ENCODE data around the gene RPS27L.

DNA sequence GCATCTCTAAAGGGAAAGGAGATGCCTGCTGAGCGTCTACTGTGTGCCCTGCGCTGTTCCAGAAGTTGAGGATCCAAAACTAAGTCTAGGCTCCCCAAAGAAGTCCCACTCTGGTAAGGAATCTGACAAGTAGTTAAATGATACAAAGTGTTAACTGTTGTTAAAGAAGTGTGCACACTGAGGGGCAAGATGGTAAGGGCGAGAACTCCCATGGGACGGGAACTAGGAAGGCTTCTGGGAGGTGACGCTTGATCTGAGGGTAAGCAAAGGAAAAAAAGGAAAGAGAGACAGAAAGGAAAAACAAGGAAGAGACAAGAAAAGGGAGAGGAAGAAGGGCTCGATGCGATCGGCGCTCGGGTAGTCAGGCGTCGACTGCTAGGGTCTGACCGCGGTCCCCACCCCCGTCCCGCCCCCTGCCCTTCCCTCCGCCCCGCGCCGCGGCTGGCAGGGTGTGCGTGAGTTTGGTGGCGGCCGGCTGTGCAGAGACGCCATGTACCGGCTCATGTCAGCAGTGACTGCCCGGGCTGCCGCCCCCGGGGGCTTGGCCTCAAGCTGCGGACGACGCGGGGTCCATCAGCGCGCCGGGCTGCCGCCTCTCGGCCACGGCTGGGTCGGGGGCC, 35.8 kb downstream of the RPS27L start, which contains the start of gene LACTB:
- TF ChIP-seq, protein P1, sequence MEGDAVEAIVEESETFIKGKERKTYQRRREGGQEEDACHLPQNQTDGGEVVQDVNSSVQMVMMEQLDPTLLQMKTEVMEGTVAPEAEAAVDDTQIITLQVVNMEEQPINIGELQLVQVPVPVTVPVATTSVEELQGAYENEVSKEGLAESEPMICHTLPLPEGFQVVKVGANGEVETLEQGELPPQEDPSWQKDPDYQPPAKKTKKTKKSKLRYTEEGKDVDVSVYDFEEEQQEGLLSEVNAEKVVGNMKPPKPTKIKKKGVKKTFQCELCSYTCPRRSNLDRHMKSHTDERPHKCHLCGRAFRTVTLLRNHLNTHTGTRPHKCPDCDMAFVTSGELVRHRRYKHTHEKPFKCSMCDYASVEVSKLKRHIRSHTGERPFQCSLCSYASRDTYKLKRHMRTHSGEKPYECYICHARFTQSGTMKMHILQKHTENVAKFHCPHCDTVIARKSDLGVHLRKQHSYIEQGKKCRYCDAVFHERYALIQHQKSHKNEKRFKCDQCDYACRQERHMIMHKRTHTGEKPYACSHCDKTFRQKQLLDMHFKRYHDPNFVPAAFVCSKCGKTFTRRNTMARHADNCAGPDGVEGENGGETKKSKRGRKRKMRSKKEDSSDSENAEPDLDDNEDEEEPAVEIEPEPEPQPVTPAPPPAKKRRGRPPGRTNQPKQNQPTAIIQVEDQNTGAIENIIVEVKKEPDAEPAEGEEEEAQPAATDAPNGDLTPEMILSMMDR (conservative IDR thresholded peaks at IDR 0.05 in 1 of 2, IDR thresholded peaks at IDR 0.05 in 1 of 2; ENCODE audit: low read depth in 1 of 2, low read length in 2 of 2), result no peak
- no peak for TF ChIP-seq EZH2 (IDR thresholded peaks at IDR 0.05; ENCODE audit: low read length, missing control alignments)
